Neutrophil (primary cell): Measurements from ENCODE around the gene CEP20.

Experiments
- H3K27ac ChIP-seq: fragments of 200-600 bp; sonication (generic); 2 replicates; pipeline ENCODE4 v1.5.1; 2016; ENCODE audit warnings: mild to moderate bottlenecking, moderate library complexity
- H3K27me3 ChIP-seq: fragments of 200-600 bp; sonication (generic); 2 replicates; pipeline ENCODE4 v1.6.0; 2016; ENCODE audit warnings: mild to moderate bottlenecking
- H3K36me3 ChIP-seq: fragments of 200-600 bp; sonication (generic); 2 replicates; pipeline ENCODE4 v1.5.1; 2017
- H3K4me1 ChIP-seq, 2 experiments: fragments of 200-600 bp in 1 of 2; sonication (generic) in 1 of 2; 1 replicate in 1 of 2; 2 replicates in 1 of 2; pipeline versions ENCODE4 v1.5.1 to v1.6.1; 2013 to 2016; ENCODE audit warnings: low read depth in 1 of 2, low read length in 1 of 2, mild to moderate bottlenecking in 1 of 2, moderate library complexity in 1 of 2; ENCODE audit not compliant: control insufficient read depth in 1 of 2, insufficient read depth in 1 of 2
- H3K4me3 ChIP-seq, 2 experiments: fragments of 200-600 bp in 1 of 2; sonication (generic) in 1 of 2; 1 replicate in 1 of 2; 2 replicates in 1 of 2; pipeline ENCODE4 v1.5.1; 2013 to 2016; ENCODE audit warnings: low read depth in 1 of 2, low read length in 1 of 2, mild to moderate bottlenecking in 1 of 2, moderate library complexity in 1 of 2
- H3K9me3 ChIP-seq: fragments of 200-600 bp; sonication (generic); 2 replicates; pipeline ENCODE4 v1.5.1; 2016
- CTCF ChIP-seq: fragments of 200-600 bp; sonication (generic); IDR thresholded peaks from 2 replicates; pipeline ENCODE4 v1.5.1; 2016; ENCODE audit warnings: antibody characterized with exemption

Gene CEP20

GRCh38 chr16:15879255-15879811 is 9.1 kb downstream of the CEP20 start:
- Histone ChIP-seq H3K27me3 (no peaks in the 10 kb centered on the region), H3K9me3 (no peaks in the 10 kb centered on the region), H3K36me3 (peaks cover 39% of the 10 kb centered on the region), H3K4me1 (peaks cover 6 to 9% of the 10 kb centered on the region in 2 experiments), H3K27ac (peak overlapping the region; percentile 10), H3K4me3 (no peak overlapping the region)
- no peak for TF ChIP-seq CTCF

GRCh38 chr16:15876503-15876902 is 11.9 kb downstream of the CEP20 start:
- Histone ChIP-seq H3K36me3 (peaks cover 36% of the 10 kb centered on the region), H3K27me3 (no peaks in the 10 kb centered on the region), H3K4me3 (no peak overlapping the region), H3K9me3 (no peaks in the 10 kb centered on the region), H3K27ac (no peak overlapping the region), H3K4me1 (peaks cover 6 to 9% of the 10 kb centered on the region in 2 experiments)
- no peak for TF ChIP-seq CTCF

DNA sequence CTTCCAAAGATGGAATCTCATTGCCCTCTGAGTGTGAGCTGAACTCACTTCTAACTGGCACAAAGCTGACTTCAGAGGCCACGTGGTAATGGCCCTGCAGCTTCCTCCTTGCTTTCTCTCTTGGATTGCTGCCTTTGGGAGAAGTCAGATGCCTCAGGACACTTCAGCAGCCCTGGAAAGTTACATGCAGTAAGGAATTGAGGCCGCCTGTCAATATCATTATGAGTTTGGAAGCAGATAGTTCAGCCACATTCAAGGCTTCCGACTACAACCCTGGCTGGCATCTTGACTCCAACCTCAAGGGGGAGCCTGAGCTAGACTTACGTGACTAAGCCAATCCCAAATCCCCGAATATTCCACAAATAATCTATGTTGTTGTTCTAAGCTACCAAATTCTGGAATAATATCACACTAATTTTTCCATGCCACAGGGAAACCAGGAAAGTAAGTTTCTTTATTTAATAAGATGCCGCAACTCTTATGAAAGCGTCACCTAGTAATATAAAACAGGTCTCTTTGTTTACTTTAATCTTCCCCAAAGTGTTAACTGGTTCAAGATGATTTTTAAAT is 13.6 kb downstream of the CEP20 start:
- Histone ChIP-seq H3K27ac (no peak overlapping the region), H3K9me3 (no peaks in the 10 kb centered on the region), H3K4me1 (peaks cover 10 to 14% of the 10 kb centered on the region in 2 experiments), H3K36me3 (peaks cover 43% of the 10 kb centered on the region), H3K4me3 (no peak overlapping the region), H3K27me3 (no peaks in the 10 kb centered on the region)
- no peak for TF ChIP-seq CTCF

GRCh38 chr16:15873737-15874136 is 14.7 kb downstream of the CEP20 start:
- H3K27ac ChIP-seq = no peak overlapping the region
- H3K36me3 ChIP-seq = peaks cover 43% of the 10 kb centered on the region
- no peak for TF ChIP-seq CTCF

GRCh38 chr16:15873301-15873700 is 15.1 kb downstream of the CEP20 start:
- H3K27ac ChIP-seq = no peak overlapping the region
- H3K9me3 ChIP-seq = no peaks in the 10 kb centered on the region
- peaks cover 40% of the 10 kb centered on the region for H3K36me3 ChIP-seq
- no peak for TF ChIP-seq CTCF
- H3K4me3 ChIP-seq = no peak overlapping the region
- no peaks in the 10 kb centered on the region for H3K27me3 ChIP-seq
- peaks cover 7 to 13% of the 10 kb centered on the region in 2 experiments for H3K4me1 ChIP-seq

More at GRCh38 chr16:15873737-15874136, 14.7 kb downstream of the CEP20 start:
- Histone ChIP-seq H3K27me3 (no peaks in the 10 kb centered on the region), H3K9me3 (no peaks in the 10 kb centered on the region), H3K4me1 (peaks cover 7 to 13% of the 10 kb centered on the region in 2 experiments), H3K4me3 (no peak overlapping the region)
